ENCODE data around the gene NOS1AP.
"Not testable (repeated sequence)": the region's sequence is repeated elsewhere in the genome, so short reads cannot be mapped to it uniquely, and the experiment has no call there.

The NOS1AP gene

GRCh38 chr1:162351246-162351842 lies 281.9 kb downstream of the NOS1AP start:
- no peak for DNase-seq

GRCh38 chr1:162351874-162352273 lies 282.4 kb downstream of the NOS1AP start:
- DNase-seq: not testable (repeated sequence)

- DNase-seq: no peak
Observed at GRCh38 chr1:162353078-162353477, 283.6 kb downstream of the NOS1AP start.

GRCh38 chr1:162353702-162354101 lies 284.2 kb downstream of the NOS1AP start:
- DNase-seq: no peak

- DNase-seq: no peak
Observed at GRCh38 chr1:162357681-162358266, 288.3 kb downstream of the NOS1AP start.

- DNase-seq: no peak
Observed at GRCh38 chr1:162358928-162359327, 289.4 kb downstream of the NOS1AP start.

GRCh38 chr1:162359523-162360236 lies 290.2 kb downstream of the NOS1AP start:
- no peak for DNase-seq

- DNase-seq: no peak
Observed at GRCh38 chr1:162360237-162360873, 290.9 kb downstream of the NOS1AP start.

- no peak for DNase-seq
Observed at GRCh38 chr1:162360874-162361260, 291.4 kb downstream of the NOS1AP start.

- DNase-seq: no peak
Observed at GRCh38 chr1:162361349-162361748, 291.9 kb downstream of the NOS1AP start.

GRCh38 chr1:162363823-162364222 lies 294.3 kb downstream of the NOS1AP start:
- no peak for DNase-seq

GRCh38 chr1:162364498-162364897 lies 295.0 kb downstream of the NOS1AP start:
- DNase-seq: no peak

- DNase-seq: no peak
Observed at GRCh38 chr1:162365284-162366020, 296.0 kb downstream of the NOS1AP start.

GRCh38 chr1:162366149-162366548 lies 296.7 kb downstream of the NOS1AP start:
- DNase-seq: no peak

GRCh38 chr1:162366671-162367070 lies 297.2 kb downstream of the NOS1AP start:
- DNase-seq: no peak

- DNase-seq: no peak
Observed at GRCh38 chr1:162367073-162367472, 297.6 kb downstream of the NOS1AP start.

GRCh38 chr1:162367772-162368171 lies 298.3 kb downstream of the NOS1AP start:
- no peak for DNase-seq

- no peak for DNase-seq
Observed at GRCh38 chr1:162368451-162368850, 299.0 kb downstream of the NOS1AP start.

- DNase-seq: no peak
Observed at GRCh38 chr1:162369571-162369970, 300.1 kb downstream of the NOS1AP start.

- no peak for DNase-seq
Observed at GRCh38 chr1:162370161-162370560, 300.7 kb downstream of the NOS1AP start.

- DNase-seq: no peak
Observed at GRCh38 chr1:162370721-162371120, 301.2 kb downstream of the NOS1AP start.

GRCh38 chr1:162371611-162372010 lies 302.1 kb downstream of the NOS1AP start:
- DNase-seq: no peak

Measured in right hindlimb (tissue), 1 donor.